Heart left ventricle (tissue), 16 donors: ENCODE data around the gene DCUN1D1. TPM values are rescaled to one million over a fixed set of nuclear protein-coding genes. Genes with fewer than 3 reads are reported as not detected.

Experiments
- ATAC-seq, 4 donors: fragments of 200-7000 bp; cut with Tn5 transposase; one replicate each; pipeline ENCODE4 v1.9.1; 2020 to 2022; ENCODE audit warnings: moderate library complexity in 4 of 4, mild to moderate bottlenecking in 3 of 4, moderate number of reproducible peaks in 1 of 4
- DNase-seq, 5 donors: peaks; one replicate each; pipeline ENCODE4 v3.0.0-alpha.2; 2020
- H3K27ac ChIP-seq, 12 donors: fragments of 200-600 bp; sonication (generic) in 4 of 12; one replicate each; pipeline versions ENCODE4 v1.5.0 to v1.8.0; 2016 to 2022; ENCODE audit warnings: mild to moderate bottlenecking in 2 of 12
- H3K27me3 ChIP-seq, 9 donors: fragments of 200-600 bp; sonication (generic) in 2 of 9; one replicate each; pipeline versions ENCODE4 v1.5.1 to v1.8.0; 2016 to 2022; ENCODE audit warnings: mild to moderate bottlenecking in 3 of 9
- H3K36me3 ChIP-seq, 9 donors: fragments of 200-600 bp; sonication (generic) in 2 of 9; one replicate each; pipeline versions ENCODE4 v1.5.0 to v1.8.0; 2018 to 2022; ENCODE audit warnings: mild to moderate bottlenecking in 2 of 9
- H3K4me1 ChIP-seq, 12 donors: fragments of 200-600 bp; sonication (generic) in 4 of 12; one replicate each; pipeline versions ENCODE4 v1.5.0 to v1.8.0; 2016 to 2022; ENCODE audit warnings: mild to moderate bottlenecking in 3 of 12
- H3K4me3 ChIP-seq, 12 donors: fragments of 200-600 bp; sonication (generic) in 4 of 12; one replicate each; pipeline versions ENCODE4 v1.5.0 to v1.8.0; 2017 to 2022; ENCODE audit warnings: mild to moderate bottlenecking in 9 of 12, moderate library complexity in 4 of 12
- H3K9me3 ChIP-seq, 12 donors: fragments of 200-600 bp; sonication (generic) in 4 of 12; one replicate each; pipeline versions ENCODE4 v1.5.0 to v1.8.0; 2016 to 2022; ENCODE audit warnings: mild to moderate bottlenecking in 1 of 12
- CTCF ChIP-seq, 12 donors: fragments of 200-600 bp; sonication (generic) in 4 of 12; IDR thresholded peaks; one replicate each; pipeline versions ENCODE4 v1.5.0 to v1.8.0; 2018 to 2022; ENCODE audit warnings: antibody characterized with exemption in 12 of 12, mild to moderate bottlenecking in 5 of 12
- POLR2A ChIP-seq, 2 donors: fragments of 450-650 bp; IDR thresholded peaks; one replicate each; pipeline ENCODE4 v1.6.1; 2017; ENCODE audit warnings: antibody characterized with exemption in 2 of 2, mild to moderate bottlenecking in 2 of 2, moderate library complexity in 2 of 2
- WGBS, 4 donors: extraction: QIAGEN DNeasy Blood & Tissue Kit in 2 of 4; methylation state at CpG; one replicate each; pipeline versions ENCODE4 v1.1.5 to v1.1.7; 2013 to 2018; 5-methylcytosine and 5-hydroxymethylcytosine counted together
- intact Hi-C, 10 donors: fragments of 100-400 bp; cut with DNase I; formaldehyde crosslinking; loops; one replicate each; pipeline versions ENCODE4 v1.11.1 to v1.14.2; 2022
- polyA plus RNA-seq, 2 donors: library from polyadenylated mRNA; stranded (reverse); fragments of 200-250 nt; gene quantifications; one replicate each; pipeline ENCODE4 v1.2.3, GENCODE V29; 2013
- total RNA-seq, 9 donors: library from RNA; depleted of rRNA in 2 of 9; stranded (reverse); fragments of >200 nt in 2 of 9; fragmentation: NEBNext Ultra II Directional in 3 of 9; extraction: Animal tissue kit (Norgen Biotek cat#: 25700) in 3 of 9; gene quantifications; one replicate each; pipeline versions ENCODE4 v1.1.0 to v1.2.4, GENCODE V29; 2016 to 2023
- donor health status: ischemic (EF 13 %, LVEDD 7.1; RV severe dilation, severe dysfunction).
- donor health status: healthy with polysubstance abuse.
- donor health status: DM: no; HTN: yes; CAD: no.
- donor health status: DM: no; HTN: no; CAD: no.
- donor health status: ischemic (EF 25% LVEDD 6.9; RV normal size, moderate dysfunction).
- donor health status: ischemic (EF 25% LVEDD 5.7; RV mildly dilated, moderate dysfunction).
- donor health status: healthy.
- donor health status: DM: yes; HTN: yes; CAD: no.
- donor health status: ischemic (EF 35%, LVEDD 5.7; RV mildly dilated, moderate dysfunction).
- donor health status: nonischemic (EF 11% LVEDD 7.7; RV severe dilation, severe dysfunction).
- donor health status: DM: yes; HTN: yes; CAD: no.
- donor health status: PGD.
- donor health status: ischemic (EF 29% LVEDD 5.4; RV normal size, mild dysfunction).
- donor health status: nonischemic (EF 23%, LVEDD 6.1; RV moderate dilation, normal function).

Gene DCUN1D1
- total and polyA plus RNA-seq, 11 donors, result 5.4 to 43.0 (median 34.8) TPM

DNA sequence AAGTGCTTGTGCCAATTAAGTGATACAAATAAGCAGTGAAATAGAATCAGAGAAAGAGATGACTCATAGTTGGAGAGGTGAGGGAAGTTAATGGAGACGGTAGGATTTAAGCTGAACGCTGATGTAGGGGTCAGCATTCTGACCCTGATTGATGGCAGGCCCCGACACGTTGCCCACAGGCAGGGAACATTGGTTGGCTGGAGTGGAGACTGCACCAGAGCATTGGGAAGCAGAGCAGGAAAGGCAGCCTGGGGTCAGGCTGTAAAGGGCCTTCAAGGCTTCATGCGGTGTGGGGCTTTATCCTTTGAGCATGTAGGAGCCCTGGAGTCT is 68.6 kb downstream of the DCUN1D1 start:
- TF ChIP-seq CTCF (IDR thresholded peaks at IDR 0.05), result no peak
- TF ChIP-seq POLR2A (IDR thresholded peaks at IDR 0.05), result no peak
- H3K27me3 ChIP-seq, result no peaks in the 10 kb centered on the region
- no peak for DNase-seq
- no peak overlapping the region for H3K4me3 ChIP-seq
- H3K36me3 ChIP-seq, result peaks cover 0 to 77% (median 29%) of the 10 kb centered on the region in 9 donors
- no peaks in the 10 kb centered on the region for H3K9me3 ChIP-seq
- intact Hi-C loops, result no loop called here
- peaks cover 0 to 4% (median 0%) of the 10 kb centered on the region in 12 donors for H3K4me1 ChIP-seq
- no peak overlapping the region for H3K27ac ChIP-seq
- 56 to 73% (median 71%) methylated on average over 5 of the region's 5 CpGs for WGBS, 4 donors
- peak in 1 of 4 donors; percentile 39 for ATAC-seq

DNA sequence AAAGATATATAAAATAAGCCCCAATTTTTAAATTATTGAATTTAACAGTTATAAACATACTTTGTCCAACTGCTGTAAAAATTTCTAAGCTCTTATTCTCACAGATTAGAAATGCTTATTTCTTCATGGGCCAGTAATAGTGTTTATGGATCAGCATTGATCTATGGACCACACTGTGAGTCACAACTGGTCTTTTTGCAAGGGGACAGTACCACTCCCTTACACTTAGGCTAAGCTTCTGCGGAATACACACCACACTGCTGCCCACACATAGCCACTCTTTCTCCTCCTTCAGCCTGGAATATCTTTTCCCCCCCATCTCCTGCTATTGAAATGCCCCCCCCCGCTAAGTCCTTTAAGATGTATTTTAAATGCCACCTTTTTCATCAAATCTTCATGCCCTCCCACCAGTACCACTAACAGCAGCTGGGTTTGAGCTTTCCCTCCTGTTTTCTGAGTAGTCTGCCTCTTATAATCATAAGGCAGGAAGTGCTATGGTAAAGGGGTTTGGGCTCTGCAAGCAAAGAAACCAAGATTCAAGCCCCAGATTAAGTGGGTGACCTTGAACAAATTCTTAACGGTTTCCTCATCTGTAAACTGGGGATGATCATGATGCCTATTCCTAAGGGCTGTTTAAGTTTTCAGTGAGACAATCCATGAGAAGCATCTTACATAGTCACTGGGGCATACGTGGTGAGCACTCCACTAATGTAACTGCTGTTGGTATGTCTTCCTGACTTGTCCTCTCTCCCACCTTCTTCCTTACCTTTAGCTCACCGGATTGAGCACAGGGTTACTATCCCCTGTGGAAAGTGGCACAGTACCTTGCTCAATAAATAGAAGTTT is 69.2 kb downstream of the DCUN1D1 start:
- Histone ChIP-seq H3K4me3 (no peak overlapping the region), H3K9me3 (no peaks in the 10 kb centered on the region), H3K27ac (no peak overlapping the region), H3K4me1 (peaks cover 0 to 4% (median 0%) of the 10 kb centered on the region in 12 donors), H3K27me3 (no peaks in the 10 kb centered on the region), H3K36me3 (peaks cover 0 to 82% (median 34%) of the 10 kb centered on the region in 9 donors)
- ATAC-seq (peak in 1 of 4 donors; percentile 31), DNase-seq (no peak)
- intact Hi-C loops, result no loop called here
- TF ChIP-seq CTCF (IDR thresholded peaks at IDR 0.05), result no peak
- WGBS, 4 donors, result 90 to 94% (median 93%) methylated on average over 5 of the region's 5 CpGs

DNA sequence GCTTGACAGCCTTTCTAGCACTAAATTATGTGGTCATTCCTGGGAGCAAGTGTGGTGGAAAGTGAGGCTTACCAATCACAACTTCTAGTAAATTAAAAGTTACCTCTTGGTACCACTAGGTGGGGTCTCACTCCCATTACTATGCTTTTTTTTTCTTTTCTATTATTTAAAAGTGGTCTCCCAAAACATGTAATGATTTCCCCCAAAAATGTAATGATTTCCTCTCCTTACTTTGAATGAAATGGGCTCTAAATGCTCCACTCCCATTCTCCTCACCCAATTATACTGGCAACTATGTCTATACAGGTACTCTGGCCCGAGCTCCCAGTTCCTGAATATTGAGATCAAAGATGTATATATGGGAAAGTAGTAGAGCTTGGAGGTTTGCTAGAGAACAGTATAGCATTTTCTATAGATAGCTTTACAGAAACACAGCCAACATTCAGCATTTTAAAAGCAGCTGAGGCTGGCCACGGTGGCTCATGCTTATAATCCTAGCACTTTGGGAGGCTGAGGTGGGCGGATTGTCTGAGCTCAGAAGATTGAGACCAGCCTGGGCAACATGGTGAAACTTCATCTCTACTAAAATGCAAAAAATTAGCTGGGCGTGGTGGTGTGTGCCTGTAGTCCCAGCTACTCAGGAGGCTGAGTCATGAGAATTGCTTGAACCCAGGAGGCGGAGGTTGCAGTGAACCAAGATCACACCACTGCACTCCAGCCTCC is 70.9 kb downstream of the DCUN1D1 start:
- WGBS, 4 donors, result 97 to 98% (median 97%) methylated on average over 5 of the region's 5 CpGs

More for the DNA sequence above, 70.9 kb downstream of the DCUN1D1 start:
- TF ChIP-seq CTCF (IDR thresholded peaks at IDR 0.05) (peak; percentile 22 to 59 (median 42)), POLR2A (IDR thresholded peaks at IDR 0.05) (no peak)
- no peak for ATAC-seq
- Histone ChIP-seq H3K4me3 (no peak overlapping the region), H3K36me3 (peaks cover 0 to 81% (median 39%) of the 10 kb centered on the region in 9 donors), H3K9me3 (no peaks in the 10 kb centered on the region), H3K27me3 (no peaks in the 10 kb centered on the region), H3K4me1 (peaks cover 0 to 4% (median 0%) of the 10 kb centered on the region in 12 donors), H3K27ac (no peak overlapping the region)
- no peak for DNase-seq
- intact Hi-C loops, result loop anchor here in 1 of 10 donors (5.0 kb wide), 1 partner anchor 478 kb away; no protein-coding TSS in a partner anchor
